ENCODE data around the gene HS3ST4.

DNA sequence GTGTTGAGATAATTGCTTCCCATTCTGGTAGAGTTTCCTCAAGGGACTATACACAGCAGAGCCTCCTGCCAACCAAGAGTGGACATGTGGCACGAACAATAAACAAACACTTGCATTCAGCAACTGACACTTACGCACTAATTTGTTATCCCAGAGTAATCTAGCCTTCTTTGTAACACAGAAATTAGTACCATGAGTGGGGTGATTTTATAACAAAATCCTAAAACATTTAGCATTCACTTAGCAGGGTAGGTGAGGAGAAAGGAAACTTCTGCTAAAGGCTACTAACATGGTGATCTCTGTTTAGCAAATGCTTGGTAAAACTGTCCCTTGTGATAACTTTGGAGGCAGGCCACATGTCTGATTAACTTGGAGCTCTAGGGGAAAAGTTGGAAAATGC, 325.2 kb downstream of the HS3ST4 start:
- TF ChIP-seq, protein P1, sequence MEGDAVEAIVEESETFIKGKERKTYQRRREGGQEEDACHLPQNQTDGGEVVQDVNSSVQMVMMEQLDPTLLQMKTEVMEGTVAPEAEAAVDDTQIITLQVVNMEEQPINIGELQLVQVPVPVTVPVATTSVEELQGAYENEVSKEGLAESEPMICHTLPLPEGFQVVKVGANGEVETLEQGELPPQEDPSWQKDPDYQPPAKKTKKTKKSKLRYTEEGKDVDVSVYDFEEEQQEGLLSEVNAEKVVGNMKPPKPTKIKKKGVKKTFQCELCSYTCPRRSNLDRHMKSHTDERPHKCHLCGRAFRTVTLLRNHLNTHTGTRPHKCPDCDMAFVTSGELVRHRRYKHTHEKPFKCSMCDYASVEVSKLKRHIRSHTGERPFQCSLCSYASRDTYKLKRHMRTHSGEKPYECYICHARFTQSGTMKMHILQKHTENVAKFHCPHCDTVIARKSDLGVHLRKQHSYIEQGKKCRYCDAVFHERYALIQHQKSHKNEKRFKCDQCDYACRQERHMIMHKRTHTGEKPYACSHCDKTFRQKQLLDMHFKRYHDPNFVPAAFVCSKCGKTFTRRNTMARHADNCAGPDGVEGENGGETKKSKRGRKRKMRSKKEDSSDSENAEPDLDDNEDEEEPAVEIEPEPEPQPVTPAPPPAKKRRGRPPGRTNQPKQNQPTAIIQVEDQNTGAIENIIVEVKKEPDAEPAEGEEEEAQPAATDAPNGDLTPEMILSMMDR (IDR thresholded peaks at IDR 0.05): no peak
- TF ChIP-seq POLR2A (IDR thresholded peaks at IDR 0.05) (no peak), POLR2AphosphoS5 (IDR thresholded peaks at IDR 0.05) (no peak)
